Activated T-cell treated with anti-CD3 and anti-CD28 coated beads, Interleukin-2, amount 50 U/mL, for 48 hours (primary cell): ENCODE measurements around the gene RPAP3.
"Not testable (repeated sequence)": the region's sequence is repeated elsewhere in the genome, so short reads cannot be mapped to it uniquely, and the experiment has no call there.

Source experiments
- DNase-seq, 2 experiments: peaks; one replicate each; pipeline ENCODE4 v3.0.0-alpha.2; 2020

The RPAP3 gene

GRCh38 chr12:47667935-47668334, 37.9 kb downstream of the RPAP3 start:
- not testable (repeated sequence) for DNase-seq

DNA sequence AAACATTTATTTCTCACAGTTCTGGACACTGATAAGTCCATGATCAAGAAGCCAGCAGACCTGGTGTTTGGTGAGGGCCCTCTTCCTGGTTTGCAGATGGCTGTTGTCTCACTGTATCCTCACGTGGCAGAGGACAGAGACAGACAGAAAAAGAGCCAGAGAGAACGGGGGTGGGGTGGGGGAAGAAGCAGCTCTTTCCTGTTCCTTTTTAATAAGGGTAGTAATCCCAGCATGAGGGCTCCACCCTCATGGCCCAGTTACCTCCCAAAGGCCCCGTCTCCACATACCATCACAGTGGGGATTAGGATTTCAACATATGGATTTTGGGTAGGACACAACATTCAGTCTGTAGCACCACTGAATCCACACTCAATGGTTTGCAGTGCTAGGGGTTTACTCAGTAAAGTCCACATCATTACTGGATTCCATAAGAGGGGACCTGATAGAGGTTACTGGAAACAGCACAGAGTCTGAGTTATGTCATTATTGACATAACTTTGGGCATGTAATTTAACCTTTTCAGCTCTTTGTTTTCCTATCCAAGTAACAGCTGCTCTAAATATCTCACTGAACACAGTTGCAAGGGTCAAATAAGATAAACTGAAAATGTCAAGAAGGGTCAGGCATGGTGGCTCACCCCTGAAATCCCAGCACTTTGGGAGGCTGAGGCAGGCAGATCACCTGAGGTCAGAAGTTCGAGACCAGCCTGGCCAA, 53.2 kb downstream of the RPAP3 start:
- DNase-seq, result no peak

- peak; percentile 53 to 55 for DNase-seq
These were observed 54.2 kb downstream of the RPAP3 start for GRCh38 chr12:47651368-47652254.

DNA sequence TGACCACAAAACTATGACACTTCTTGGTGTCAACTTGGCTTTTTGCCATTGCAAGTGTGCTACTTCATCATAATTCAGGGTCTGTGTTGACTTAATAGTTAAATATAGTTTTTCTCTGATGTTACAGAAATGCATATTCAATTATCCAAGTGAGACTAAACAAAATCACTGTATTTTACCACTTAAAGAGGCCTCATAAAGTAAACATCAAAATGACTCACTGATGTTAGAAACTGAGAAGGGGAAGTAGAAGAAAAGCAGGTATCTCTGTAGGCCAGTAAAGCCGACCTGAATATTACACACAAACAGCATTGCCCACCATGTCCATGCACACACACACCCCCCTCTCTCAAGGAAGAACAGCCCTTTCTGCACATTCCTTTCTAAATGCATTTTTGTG, 55.4 kb downstream of the RPAP3 start:
- DNase-seq, result no peak

GRCh38 chr12:47649381-47649780, 56.4 kb downstream of the RPAP3 start:
- DNase-seq, result no peak

DNA sequence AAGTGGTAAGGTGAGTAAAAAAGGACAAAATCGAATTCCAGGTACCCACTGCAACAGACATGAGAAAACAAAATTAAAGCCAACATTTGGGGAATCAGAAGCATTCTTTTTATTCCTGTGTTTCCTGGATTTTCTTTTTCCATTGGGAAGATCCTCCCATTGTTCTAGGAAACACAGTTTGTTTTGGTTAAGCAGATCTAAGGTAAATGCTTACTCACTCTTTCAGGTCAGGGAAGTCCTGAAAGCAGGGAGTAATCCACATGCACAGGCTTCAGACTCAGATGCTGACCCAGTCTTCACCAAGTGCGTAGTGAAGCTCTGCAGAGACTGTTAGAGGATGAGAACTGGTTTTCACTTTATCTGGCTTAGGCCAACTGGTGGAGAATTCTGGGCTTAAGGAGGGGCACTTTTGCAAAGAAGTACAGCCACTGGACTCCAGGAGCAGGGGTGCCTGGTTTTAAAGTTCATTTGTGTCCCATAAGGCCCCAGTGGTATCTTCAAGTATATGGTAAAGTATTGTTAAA, 57.7 kb downstream of the RPAP3 start:
- DNase-seq, result no peak

DNA sequence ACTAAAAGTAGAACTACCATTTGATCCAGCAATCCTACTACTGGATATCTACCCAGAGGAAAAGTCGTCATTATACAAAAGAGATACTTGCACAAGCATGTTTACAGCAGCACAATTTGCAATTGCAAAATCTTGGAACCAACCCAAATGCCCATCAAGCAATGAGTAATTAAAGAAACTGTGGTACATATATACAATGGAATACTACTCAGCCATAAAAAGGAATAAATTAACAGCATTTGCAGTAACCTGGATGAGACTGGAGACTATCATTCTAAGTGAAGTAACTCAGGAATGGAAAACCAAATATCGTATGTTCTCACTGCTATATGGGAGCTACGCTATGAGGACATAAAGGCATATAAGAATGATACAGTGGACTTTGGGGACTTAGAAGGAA, 63.5 kb downstream of the RPAP3 start:
- DNase-seq, result not testable (repeated sequence)

DNA sequence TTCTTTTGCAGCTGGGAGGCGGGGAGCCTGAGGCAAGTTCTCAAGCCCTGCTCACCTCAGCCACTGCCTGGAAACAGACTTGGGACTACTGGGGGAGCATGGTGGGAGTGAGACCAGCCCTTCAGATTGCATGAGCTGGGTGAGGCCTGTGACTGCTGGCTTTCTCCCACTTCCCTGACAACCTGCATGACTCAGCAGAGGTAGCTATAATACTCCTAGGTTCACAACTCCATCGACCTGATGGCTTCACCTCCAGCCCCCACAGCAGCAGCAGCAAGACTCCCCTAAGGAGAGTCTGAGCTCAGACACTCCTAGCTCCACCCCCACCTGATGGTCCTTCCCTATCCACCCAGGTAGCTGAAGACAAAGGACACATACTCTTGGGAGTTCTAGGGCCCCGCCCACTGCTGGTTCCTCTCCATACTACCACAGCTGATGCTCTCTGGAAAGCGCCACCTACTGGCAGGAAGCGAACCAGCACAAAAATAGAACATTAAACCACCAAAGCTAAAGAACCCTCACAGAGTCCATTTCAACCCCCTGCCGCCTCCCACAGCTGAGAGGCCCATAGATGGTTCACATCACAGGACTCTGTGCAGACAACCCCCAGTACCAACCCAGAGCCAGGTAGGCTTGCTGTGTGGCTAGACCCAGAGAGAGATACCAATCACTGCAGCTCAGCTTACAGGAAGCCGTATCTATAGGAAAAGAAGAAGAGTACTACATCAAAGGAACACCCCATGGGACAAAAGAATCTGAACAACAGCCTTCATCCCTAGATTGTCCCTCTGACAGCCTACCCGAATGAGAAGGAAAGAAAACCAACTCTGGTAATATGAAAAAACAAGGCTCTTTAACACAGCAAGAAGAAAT, 68.7 kb downstream of the RPAP3 start:
- peak; percentile 71 to 72 for DNase-seq

DNA sequence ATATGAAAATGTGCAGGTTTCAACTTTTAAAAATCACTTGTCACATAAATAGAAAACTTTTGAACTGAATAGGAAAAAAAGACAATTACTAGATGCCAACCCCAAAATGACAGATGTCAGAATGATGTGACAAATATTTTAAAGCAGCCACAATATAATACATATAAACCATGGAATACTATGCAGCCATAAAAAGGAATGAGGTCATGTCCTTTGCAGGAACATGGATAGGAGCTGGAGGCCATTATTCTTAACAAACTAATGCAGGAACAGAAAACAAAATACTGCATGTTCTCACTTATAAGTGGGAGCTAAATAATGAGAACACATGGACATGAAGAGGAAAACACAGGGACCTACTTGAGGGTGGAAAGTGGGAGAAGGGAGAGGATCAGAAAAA, 70.1 kb downstream of the RPAP3 start:
- DNase-seq, result not testable (repeated sequence)

DNA sequence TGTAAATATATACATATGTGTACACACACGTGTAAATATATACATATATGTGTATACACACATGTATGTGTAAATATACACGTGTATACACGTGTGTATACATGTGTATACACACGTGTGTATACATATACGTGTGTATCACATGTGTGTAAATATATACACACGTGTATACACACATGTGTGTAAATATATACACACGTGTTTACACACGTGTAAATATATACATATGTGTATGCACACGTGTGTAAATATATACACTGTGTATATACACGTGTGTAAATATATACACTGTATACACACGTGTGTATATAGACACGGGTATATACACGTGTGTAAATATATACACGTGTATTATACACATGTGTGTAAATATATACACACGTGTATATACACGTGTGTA, 71.7 kb downstream of the RPAP3 start:
- no peak for DNase-seq

GRCh38 chr12:47621960-47622359, 83.9 kb downstream of the RPAP3 start:
- no peak for DNase-seq

- no peak for DNase-seq
These were observed 88.4 kb downstream of the RPAP3 start for GRCh38 chr12:47617476-47617875.

GRCh38 chr12:47616440-47616839, 89.4 kb downstream of the RPAP3 start:
- no peak for DNase-seq

DNA sequence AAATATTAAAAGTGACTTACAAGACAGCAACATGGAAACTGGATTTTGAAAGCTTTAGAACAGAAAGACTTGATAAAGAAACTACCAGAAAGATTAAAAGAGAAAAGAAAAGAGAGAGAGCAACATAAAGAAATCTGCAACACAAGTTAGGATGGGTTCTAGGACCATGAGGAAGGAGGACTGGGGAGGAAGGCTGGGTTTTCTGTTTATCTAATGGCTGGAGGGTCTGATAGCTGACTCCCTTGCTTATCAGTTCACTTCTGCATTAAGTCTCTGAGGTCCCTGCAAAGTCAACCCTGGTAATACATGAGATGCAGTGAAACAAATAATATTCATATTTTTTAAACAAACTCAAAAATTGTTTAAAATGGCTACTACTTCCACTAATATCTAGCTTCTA, 90.1 kb downstream of the RPAP3 start:
- DNase-seq, result no peak

- DNase-seq, result no peak
These were observed 91.3 kb downstream of the RPAP3 start for GRCh38 chr12:47614521-47614920.

GRCh38 chr12:47612953-47613352, 92.9 kb downstream of the RPAP3 start:
- DNase-seq, result no peak

- DNase-seq, result no peak
These were observed 93.9 kb downstream of the RPAP3 start for GRCh38 chr12:47611906-47612305.
